GM19193 (cell line): ENCODE results near the gene BACE2.

Experiments
- POLR2A ChIP-seq: IDR thresholded peaks from 4 replicates; pipeline ENCODE4 v1.6.1; 2011; ENCODE audit not compliant: insufficient read depth, insufficient read length; ENCODE audit errors: extremely low read depth

The BACE2 gene

DNA sequence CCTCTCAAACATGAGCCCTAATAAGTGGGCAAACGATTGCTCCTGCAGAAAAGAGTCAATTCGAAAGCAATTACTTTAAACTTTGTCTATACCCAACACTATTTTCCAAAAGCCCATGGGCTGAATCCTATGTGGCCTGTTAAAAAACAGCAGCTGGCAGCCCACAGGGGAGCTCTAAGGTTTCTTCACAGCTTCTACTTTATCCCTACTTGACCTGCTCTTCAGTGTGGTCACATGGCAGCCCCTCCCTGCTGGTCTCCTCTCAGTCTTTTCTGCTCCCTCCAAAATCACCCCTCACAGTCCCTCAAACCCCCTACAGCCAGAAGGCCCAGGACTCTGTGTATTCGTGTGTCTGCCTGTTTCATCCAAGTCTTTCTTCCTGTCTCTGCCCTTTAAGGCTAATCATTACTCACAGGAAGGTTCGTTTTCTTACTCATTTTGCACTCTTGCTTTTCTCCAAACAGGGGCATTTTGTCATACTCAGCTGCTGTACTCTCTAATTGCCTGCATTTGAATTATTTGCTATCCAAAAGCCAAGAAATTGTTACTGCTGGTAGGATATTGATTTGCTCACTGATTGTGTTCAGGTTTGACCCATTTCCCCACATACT is 86.2 kb downstream of the BACE2 start:
- no peak for TF ChIP-seq POLR2A

DNA sequence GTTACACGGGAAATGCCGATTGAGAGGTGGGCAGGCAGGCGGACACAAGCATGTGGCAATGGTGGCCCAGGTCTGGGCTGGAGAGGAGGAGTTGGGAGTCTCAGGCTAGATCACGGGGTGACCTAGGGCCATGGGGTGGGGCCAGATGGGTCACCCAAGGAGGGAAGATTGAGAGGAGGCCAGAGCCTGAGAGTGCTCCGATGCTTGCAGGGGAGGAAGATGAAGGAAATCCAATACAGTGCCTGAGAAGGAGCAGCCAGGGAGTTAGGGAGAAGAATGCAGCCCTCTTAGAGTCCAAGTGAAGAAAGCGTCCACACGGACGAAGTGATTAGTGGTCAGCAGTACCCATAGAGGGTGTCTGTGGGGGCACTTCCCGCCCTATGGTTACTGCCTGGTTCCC is 87.2 kb downstream of the BACE2 start:
- no peak for TF ChIP-seq POLR2A

DNA sequence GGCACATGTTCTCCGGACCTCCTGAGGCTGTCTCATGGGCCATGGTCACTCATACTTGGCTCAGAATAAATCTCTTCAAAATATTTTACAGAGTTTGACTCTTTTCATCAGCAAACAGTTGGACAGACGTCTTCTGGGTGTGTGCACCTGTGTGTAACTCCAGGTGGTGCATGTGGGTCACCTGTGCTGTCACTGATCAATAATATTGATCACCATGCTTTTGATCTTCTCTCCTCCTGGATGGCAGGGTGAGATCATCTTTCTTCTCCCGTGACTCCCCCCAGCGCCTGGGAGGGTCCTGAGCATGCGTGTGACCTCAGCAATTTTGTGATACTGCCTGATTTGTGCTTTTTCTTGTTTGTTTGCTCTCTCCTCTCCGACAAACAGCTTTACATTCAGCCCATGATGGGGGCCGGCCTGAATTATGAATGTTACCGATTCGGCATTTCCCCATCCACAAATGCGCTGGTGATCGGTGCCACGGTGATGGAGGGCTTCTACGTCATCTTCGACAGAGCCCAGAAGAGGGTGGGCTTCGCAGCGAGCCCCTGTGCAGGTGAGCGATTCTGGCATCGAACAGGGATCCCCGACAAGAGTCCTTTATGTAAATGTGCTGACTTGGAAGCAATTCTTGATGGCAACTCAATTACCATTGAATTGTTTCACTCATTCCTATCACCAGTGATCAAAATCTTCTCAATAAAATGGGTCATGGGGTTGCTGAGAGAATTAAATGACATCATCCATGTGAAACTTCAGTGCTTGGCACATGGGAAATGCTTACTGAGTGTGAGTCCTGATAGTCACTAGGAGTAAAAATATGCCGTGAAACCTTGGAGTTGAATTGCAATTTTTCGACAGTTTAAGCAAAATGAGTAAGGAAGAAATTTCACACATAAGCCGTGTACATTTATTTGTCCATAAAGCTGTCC is 89.1 kb downstream of the BACE2 start:
- no peak for TF ChIP-seq POLR2A

DNA sequence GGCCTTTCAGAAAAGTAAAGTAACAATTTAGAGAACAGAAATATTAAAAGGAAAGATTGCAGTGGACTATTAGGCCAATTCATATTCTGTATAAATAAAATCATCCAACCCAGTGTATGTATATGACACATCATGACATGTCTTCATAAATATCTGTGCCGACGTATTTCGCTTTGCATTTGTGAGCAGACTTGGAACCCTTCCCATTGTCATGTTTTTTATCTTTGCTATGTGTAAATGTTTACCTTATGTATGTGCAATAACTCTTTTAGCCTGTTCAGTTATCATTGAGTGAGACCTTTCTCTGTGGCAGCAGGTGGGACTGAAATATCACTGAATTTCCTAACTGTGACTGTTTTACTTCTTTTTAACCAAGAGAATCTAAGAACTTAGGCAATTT is 90.7 kb downstream of the BACE2 start:
- TF ChIP-seq POLR2A: no peak

DNA sequence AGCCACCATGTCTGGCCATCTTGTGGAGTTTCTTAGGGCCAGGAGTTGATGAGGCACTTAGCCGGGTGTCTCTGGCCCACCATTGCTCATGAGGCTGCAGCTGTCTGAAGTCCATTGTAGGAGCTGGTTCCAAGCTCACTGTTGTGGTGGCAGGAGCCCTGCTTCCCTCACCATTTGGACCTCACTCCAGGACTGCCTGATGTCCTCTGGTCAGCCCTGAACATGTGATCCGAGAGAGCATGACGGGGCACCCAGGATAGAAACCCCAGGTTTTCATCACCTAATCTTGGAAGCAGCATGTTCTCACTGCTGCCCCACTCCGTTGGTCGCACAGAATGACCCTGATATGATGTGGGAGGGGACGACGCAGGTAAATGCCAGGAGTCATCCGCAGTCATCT is 92.5 kb downstream of the BACE2 start:
- TF ChIP-seq POLR2A: no peak

DNA sequence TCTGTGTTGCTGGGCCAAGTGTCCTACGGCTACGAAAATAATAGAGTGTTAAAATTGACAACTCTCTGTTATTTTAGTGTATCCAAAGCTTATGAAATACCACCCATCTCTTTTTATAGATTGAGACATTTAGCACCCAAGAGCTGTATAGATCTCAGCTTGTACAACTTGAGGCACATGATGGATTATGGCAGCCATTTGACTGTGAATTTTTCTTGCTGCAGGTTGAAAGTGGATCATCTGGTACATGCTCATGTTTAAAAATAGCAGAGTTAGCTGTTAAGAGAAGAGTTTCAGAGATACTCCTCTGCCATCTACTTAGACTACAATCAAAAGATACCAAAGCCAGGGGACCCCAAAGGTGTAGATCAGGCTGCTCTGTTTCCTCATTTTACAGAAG is 99.4 kb downstream of the BACE2 start:
- no peak for TF ChIP-seq POLR2A

DNA sequence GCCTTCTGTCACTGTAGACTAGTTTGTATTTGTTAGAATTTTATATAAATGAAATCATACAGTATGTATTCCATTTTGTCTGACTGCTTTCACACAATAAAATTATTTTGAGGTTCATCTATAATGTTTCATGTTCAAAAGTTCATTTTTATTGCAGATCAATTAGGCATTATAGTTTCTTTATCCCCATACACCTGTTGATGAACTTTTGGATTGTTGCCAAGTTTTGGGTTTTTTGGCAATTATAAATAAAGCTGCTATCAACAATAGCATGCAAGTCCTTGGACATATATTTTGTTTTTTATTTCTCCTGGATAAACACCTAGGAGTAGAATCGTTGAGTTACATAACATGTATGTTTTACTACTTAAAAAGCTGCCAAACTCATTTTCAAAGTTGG is 101.6 kb downstream of the BACE2 start:
- TF ChIP-seq POLR2A: no peak

DNA sequence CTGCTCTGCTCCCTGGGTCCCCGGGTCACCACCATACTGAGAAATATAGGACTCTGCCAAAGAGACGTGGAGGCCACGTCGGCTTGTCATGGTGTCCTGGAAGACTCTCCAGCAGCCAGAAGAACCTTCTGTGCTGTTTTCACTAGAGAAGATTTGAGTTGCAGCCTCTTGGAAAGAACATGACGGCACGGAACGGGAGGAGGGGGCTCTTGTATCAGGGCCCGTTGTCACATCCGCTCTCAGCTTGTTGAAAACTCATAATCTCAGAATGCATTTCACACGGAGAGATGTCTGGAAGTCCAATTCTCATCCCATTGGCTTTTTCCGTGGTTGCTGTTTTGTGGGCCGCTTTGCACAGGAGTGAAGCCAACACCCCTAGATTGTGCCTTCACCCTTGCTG is 109.2 kb downstream of the BACE2 start:
- TF ChIP-seq POLR2A: no peak

DNA sequence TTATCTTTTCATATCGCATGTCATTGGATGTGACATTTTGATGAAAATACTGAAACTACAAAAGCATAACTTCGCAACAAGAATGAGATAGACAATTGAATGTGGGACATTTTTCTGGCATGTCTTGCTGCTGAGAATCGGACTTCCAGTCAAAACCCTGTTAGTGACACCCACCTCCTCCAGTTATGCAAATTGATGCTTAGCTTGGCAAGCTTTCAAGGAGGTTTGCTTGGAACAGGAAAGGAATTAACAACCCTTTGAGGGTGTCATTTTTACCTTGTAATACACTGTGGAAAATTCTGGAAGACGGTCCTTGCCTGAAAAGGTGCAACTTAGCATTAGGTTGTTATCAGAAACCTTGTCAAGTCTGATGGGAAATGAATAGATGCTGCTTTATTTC is 109.9 kb downstream of the BACE2 start:
- TF ChIP-seq POLR2A: no peak

DNA sequence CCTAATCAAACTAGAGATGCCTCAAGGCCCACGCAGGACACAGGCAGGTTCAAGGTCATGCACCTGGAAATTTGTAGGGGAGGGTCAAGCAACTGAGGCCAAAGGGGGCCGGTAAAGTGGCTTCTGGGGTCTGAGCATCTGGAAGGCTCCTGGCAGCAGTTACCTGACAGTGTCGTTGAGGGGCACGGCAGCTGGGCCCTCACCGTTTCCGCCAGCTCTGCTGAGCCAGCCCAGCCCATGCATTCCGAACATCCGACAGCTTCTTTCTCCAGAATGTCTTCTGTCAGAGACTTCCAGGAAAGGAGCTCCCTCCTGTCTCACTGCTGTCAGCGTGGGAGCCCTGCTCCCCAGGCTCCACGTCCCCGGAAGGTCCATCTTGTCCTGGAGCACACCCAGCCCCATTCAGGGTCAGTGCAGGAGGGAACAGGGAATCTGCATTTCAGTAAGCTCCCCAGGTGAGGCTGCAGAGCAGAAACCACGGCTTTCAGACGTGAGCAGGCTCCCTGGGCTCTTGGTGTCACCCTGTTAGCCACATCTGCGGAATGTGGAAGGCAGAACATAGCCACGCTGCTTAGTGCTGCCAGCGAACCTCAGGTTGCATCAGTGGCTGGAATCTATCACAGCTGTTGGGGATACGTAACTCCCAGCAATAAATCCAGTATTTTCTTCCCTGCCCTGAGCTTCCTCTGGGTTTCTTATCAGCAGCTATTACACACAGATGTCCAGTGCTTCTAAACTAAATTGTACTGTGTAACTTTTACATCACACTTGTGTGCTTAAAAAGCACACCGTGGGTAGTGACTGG is 112.4 kb downstream of the BACE2 start:
- no peak for TF ChIP-seq POLR2A

DNA sequence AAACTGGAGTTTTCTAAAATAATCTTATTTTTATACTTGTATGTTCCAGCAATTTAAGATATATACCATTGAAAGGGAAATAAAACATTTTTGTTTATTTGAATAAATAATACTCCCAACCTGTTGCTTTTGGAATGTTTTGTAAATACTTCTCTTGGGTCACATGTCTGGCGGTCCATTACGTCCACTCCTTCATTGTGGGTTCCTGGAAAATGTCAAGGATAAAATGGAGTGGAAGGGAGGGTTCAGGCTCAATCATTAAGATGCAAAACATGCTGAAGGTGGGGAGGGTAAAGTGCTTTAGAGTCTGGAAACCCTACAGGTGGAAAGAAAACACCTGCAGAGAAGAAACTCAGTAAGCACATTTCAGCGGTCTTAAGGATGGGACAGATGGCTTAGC is 114.5 kb downstream of the BACE2 start:
- TF ChIP-seq POLR2A: no peak

DNA sequence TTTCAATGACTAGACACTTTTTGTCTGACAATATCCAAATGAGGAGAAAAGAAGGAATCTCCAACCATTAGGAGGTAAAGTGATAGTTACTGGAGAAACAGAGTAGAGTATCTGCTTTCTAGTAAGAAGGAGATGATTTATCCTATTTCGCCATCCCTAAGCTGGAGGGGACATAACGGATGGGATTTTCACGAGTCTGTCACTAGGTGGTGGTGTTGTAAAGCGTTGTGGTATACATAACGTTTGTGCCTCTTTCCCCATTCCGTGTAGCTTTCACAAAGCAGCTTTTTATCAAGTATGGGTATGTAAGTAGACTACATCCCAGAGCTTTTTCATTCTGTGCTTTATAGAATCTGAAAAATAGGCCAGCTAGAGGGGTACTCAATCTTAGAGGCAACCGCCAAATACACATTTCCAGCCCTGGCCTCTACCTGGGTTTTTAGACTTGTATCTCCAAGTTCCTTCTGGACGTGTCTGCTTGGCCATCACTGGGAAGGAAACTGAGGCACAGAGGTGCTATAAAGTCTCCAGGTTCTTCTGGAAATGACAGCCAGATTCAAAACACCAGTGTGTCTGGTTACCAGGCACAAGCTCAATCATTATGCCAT is 115.4 kb downstream of the BACE2 start:
- TF ChIP-seq POLR2A: no peak

DNA sequence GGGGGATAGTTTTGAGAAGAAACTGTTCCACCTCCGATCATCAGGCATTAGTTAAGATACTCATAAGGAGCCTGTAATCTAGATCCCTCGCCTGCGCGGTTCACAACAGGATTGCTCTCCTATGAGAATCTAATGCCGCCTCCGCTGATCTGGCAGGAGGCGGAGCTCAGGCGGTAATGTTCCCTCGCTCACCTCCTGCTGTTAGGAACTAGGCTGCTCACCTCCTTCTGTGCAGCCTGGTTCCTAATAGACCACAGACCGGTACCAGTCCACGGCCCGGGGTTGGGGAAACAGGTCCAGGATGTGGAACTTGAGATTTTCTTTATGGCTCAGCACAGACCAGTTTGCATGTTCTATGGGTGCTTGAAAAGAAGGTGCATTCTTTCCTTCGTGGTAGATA is 121.5 kb downstream of the BACE2 start:
- TF ChIP-seq POLR2A: no peak

DNA sequence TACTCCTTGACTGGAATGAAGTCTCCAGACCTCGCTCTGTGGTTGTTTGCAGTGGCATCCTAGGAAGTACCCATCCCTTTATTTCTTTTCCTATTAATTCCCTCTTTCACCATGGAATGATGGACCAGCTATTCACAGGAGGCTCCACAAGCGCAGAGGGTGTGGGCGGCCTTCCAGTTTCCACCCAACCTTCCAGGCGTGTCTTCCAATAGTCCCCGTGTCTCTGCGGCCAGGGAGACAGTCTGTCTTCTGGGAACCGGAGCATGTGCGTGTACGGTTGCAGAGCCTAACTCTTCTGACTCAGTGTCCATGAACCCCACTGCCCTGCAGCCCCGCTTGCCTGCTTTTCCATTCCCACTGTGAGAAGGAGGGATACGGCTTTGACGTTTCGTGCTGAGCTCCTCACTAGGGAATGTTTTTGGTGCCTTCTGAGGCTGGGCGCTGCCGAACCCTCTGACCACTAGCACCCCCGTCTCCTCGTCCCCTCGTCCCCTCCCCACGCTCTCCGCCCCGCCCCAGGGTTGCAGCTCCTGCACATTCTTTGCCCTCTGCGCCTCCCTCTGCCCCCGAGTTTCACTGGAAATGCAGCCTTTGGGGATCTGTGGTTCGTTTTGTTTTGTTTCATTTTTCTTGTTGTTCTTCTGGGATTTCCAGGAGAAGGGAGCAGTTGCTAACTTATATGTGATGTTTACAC is 122.3 kb downstream of the BACE2 start:
- no peak for TF ChIP-seq POLR2A
